ENCODE data around the gene LIMA1.

DNA sequence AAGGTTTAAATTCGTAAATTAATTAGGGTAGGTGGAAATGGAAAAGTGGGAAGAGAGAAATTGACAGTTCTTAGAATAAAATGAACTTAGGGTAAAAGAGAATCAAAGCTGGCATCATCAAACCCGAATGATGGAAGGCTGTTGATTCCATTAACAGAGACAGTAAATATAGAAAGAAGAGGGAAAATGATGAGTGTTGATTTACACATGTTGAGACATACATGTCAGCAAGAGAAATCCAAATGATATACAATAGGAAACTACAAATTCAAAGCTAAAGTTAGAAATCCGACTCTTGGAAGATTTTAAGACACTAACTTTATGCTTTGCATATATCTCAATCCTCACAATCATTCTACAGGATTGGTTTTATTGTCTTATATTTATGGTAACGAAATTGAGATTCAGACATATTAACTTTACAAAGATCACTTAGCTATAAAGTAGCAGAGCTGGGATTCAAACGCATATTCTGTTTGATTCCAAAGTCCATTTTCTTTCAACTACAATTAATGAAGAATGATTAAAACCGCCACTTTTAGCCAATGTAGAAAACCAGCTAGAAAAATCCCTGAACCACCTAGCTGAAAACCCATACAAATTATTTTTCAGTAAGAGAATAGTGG lies 30.2 kb downstream of the LIMA1 start:
- no peak for TF ChIP-seq HNRNPK (IDR thresholded peaks at IDR 0.05; ENCODE audit: low read depth, low read length, poor library complexity, severe bottlenecking)
- TF ChIP-seq LEF1 (IDR thresholded peaks at IDR 0.05): no peak
- TF ChIP-seq, protein P1, sequence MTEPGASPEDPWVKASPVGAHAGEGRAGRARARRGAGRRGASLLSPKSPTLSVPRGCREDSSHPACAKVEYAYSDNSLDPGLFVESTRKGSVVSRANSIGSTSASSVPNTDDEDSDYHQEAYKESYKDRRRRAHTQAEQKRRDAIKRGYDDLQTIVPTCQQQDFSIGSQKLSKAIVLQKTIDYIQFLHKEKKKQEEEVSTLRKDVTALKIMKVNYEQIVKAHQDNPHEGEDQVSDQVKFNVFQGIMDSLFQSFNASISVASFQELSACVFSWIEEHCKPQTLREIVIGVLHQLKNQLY (CRISPR knock-in tag; conservative IDR thresholded peaks at IDR 0.05): no peak
